HepG2 (cell line): ENCODE results near the gene VPS37B. TPM values are rescaled to one million over a fixed set of nuclear protein-coding genes. Genes with fewer than 3 reads are reported as not detected.

Experiments
- GATAD2A ChIP-seq: IDR thresholded peaks from 2 replicates; pipeline ENCODE4 v1.6.1; 2016
- KDM5A ChIP-seq: fragments of 200-600 bp; sonication (generic); IDR thresholded peaks from 2 replicates; pipeline ENCODE4 v1.7.0; 2018; ENCODE audit warnings: antibody characterized with exemption, mild to moderate bottlenecking, low read length, borderline replicate concordance
- MTF1 ChIP-seq: sonication (generic); formaldehyde crosslinking; IDR thresholded peaks from 2 replicates; pipeline ENCODE4 v1.5.0; 2020; ENCODE audit warnings: missing genetic modification reagents
- NFATC3 ChIP-seq: sonication (generic); formaldehyde crosslinking; IDR thresholded peaks from 2 replicates; pipeline ENCODE4 v1.5.1; 2020; ENCODE audit warnings: mild to moderate bottlenecking, missing genetic modification reagents
- NFE2 ChIP-seq: sonication (generic); formaldehyde crosslinking; IDR thresholded peaks from 2 replicates; pipeline ENCODE4 v1.4.0; 2020; ENCODE audit warnings: missing genetic modification reagents
- PAF1 ChIP-seq: IDR thresholded peaks from 2 replicates; pipeline ENCODE4 v1.6.1; 2016; ENCODE audit warnings: missing genetic modification reagents, missing compliant biosample characterization
- POGZ ChIP-seq: sonication (generic); formaldehyde crosslinking; IDR thresholded peaks from 2 replicates; pipeline ENCODE4 v1.4.0; 2020; ENCODE audit warnings: mild to moderate bottlenecking, missing genetic modification reagents
- SMAD3 ChIP-seq: sonication (generic); formaldehyde crosslinking; IDR thresholded peaks from 2 replicates; pipeline ENCODE4 v1.4.0; 2020; ENCODE audit warnings: missing genetic modification reagents
- XRCC5 ChIP-seq: fragments of 200-400 bp; formaldehyde crosslinking; optimal IDR thresholded peaks from 2 replicates; pipeline ENCODE3; 2017; ENCODE audit warnings: mild to moderate bottlenecking, low read length
- ZBTB7A ChIP-seq: sonication (generic); formaldehyde crosslinking; IDR thresholded peaks from 2 replicates; pipeline ENCODE4 v1.8.0; 2022; ENCODE audit warnings: mild to moderate bottlenecking, missing genetic modification reagents
- ZNF772 ChIP-seq: sonication (generic); formaldehyde crosslinking; IDR thresholded peaks from 2 replicates; pipeline ENCODE4 v1.5.0; 2020; ENCODE audit warnings: mild to moderate bottlenecking, missing genetic modification reagents
- polyA plus RNA-seq, 8 experiments: library from polyadenylated mRNA; depleted of rRNA in 3 of 8; stranded (reverse) in 7 of 8; unstranded in 1 of 8; fragments of >200 nt; fragmentation: Illumina TruSeq in 4 of 8; extraction: Trizol in 4 of 8; gene quantifications; 2 replicates each; pipeline versions ENCODE4 v1.2.1 to v1.2.3, GENCODE V29; 2011 to 2016; ENCODE audit warnings: low read depth in 4 of 8, missing spikeins in 1 of 8, mixed read lengths in 1 of 8; ENCODE audit not compliant: insufficient read depth in 1 of 8
- total RNA-seq, 5 experiments: library from RNA; depleted of rRNA; stranded (reverse); fragments of >200 nt; fragmentation: Illumina TruSeq; extraction: Trizol; gene quantifications; 2 replicates each; pipeline ENCODE4 v1.2.3, GENCODE V29; 2016; ENCODE audit warnings: low read depth in 1 of 5
- TF ChIP-seq, protein P1 (sequence below): sonication (generic); formaldehyde crosslinking; IDR thresholded peaks from 2 replicates; pipeline ENCODE4 v1.5.0; 2020; ENCODE audit warnings: mild to moderate bottlenecking, missing genetic modification reagents
- TF ChIP-seq, protein P2 (sequence below): sonication (generic); formaldehyde crosslinking; IDR thresholded peaks from 2 replicates; pipeline ENCODE4 v1.8.0; 2022; ENCODE audit warnings: mild to moderate bottlenecking, missing genetic modification reagents, moderate library complexity
- TF ChIP-seq, protein P3 (sequence below), 2 experiments: fragments of 450-650 bp in 1 of 2; sonication (generic) in 1 of 2; formaldehyde crosslinking; IDR thresholded peaks; 2 replicates each; pipeline versions ENCODE4 v1.5.0 to v1.8.0; 2020 to 2022; ENCODE audit warnings: mild to moderate bottlenecking in 1 of 2, missing genetic modification reagents in 1 of 2
- TF ChIP-seq, protein P4 (sequence below), 2 experiments: sonication (generic) in 1 of 2; formaldehyde crosslinking in 1 of 2; IDR thresholded peaks; 2 replicates each; pipeline versions ENCODE4 v1.4.0 to v1.6.1; 2016 to 2020; ENCODE audit warnings: borderline replicate concordance in 1 of 2, low read depth in 1 of 2, mild to moderate bottlenecking in 1 of 2, missing genetic modification reagents in 1 of 2
- TF ChIP-seq, protein P5 (sequence below): sonication (generic); formaldehyde crosslinking; IDR thresholded peaks from 2 replicates; pipeline ENCODE4 v1.5.1; 2020; ENCODE audit warnings: mild to moderate bottlenecking, missing genetic modification reagents

The VPS37B gene
- total and polyA plus RNA-seq, 2 of the 13 experiments (the other 11 are each of a cell fraction or from before 2014, with no cell fraction given): 4.6 to 5.3 TPM

DNA sequence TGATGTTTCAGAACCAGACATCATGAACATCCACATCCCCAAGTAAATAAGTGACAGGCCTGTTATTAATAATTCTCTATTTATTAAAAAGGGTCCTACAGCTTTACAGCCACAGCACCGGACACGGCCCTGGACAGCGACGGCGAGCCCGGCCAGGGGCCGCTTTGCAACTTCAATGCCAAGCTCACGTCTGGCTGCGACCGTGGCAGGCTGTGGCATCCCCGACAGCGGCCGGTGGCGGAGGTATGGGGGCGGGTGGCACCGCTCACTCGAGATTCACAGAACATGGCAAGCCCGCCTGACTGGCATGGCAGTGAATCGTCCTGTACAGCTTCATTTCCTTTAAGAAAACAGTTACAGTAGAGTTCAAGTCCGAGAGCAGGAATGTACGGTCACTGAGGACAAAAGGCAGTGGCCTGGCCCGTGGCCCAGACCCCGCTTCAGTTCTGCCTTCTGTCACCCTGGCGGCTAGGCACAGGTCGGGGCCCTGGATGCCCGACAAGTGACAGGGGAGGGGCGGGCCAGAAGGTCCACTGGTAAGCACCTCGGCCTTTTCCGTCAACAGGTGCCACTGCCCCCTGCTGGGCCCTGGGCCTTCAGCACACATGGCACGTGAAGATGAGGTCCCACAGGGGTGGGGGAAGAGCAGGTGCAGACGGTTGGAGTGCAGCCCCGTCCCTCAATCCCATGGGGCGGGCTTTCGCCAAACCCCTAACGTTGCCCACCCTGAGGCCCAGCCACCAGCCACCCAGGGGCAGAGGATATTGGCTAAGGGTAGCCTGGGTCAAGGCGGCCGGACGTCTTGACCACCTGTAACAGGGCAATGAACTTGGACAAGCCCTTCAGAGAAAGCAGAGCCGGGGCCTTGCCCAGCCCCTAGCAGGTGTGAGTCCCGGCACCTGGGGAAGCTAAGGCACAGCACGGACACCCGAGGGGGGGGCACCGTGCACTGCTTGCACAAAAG lies 30.4 kb downstream of the VPS37B start (continued):
- TF ChIP-seq NFE2 (CRISPR knock-in tag) (no peak), PAF1 (CRISPR knock-in tag) (no peak), MTF1 (CRISPR knock-in tag) (no peak), NFATC3 (CRISPR knock-in tag) (no peak), POGZ (no peak), GATAD2A (CRISPR knock-in tag) (0 out of 2 replicates have a peak, but pooled peaks have one; percentile 28), ZNF772 (peak; percentile 29; the same call in 1 of the 2 replicates), KDM5A (no peak), SMAD3 (CRISPR knock-in tag) (no peak), ZBTB7A (CRISPR knock-in tag) (no peak), XRCC5 (peak; percentile 76)
- TF ChIP-seq, protein P1, sequence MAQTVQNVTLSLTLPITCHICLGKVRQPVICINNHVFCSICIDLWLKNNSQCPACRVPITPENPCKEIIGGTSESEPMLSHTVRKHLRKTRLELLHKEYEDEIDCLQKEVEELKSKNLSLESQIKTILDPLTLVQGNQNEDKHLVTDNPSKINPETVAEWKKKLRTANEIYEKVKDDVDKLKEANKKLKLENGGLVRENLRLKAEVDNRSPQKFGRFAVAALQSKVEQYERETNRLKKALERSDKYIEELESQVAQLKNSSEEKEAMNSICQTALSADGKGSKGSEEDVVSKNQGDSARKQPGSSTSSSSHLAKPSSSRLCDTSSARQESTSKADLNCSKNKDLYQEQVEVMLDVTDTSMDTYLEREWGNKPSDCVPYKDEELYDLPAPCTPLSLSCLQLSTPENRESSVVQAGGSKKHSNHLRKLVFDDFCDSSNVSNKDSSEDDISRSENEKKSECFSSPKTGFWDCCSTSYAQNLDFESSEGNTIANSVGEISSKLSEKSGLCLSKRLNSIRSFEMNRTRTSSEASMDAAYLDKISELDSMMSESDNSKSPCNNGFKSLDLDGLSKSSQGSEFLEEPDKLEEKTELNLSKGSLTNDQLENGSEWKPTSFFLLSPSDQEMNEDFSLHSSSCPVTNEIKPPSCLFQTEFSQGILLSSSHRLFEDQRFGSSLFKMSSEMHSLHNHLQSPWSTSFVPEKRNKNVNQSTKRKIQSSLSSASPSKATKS (CRISPR knock-in tag): no peak
- TF ChIP-seq, protein P2, sequence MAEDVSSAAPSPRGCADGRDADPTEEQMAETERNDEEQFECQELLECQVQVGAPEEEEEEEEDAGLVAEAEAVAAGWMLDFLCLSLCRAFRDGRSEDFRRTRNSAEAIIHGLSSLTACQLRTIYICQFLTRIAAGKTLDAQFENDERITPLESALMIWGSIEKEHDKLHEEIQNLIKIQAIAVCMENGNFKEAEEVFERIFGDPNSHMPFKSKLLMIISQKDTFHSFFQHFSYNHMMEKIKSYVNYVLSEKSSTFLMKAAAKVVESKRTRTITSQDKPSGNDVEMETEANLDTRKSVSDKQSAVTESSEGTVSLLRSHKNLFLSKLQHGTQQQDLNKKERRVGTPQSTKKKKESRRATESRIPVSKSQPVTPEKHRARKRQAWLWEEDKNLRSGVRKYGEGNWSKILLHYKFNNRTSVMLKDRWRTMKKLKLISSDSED (CRISPR knock-in tag): no peak
- TF ChIP-seq, protein P3, sequence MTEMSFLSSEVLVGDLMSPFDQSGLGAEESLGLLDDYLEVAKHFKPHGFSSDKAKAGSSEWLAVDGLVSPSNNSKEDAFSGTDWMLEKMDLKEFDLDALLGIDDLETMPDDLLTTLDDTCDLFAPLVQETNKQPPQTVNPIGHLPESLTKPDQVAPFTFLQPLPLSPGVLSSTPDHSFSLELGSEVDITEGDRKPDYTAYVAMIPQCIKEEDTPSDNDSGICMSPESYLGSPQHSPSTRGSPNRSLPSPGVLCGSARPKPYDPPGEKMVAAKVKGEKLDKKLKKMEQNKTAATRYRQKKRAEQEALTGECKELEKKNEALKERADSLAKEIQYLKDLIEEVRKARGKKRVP (CRISPR knock-in tag; IDR thresholded peaks at IDR 0.05): no peak
- TF ChIP-seq, protein P4, sequence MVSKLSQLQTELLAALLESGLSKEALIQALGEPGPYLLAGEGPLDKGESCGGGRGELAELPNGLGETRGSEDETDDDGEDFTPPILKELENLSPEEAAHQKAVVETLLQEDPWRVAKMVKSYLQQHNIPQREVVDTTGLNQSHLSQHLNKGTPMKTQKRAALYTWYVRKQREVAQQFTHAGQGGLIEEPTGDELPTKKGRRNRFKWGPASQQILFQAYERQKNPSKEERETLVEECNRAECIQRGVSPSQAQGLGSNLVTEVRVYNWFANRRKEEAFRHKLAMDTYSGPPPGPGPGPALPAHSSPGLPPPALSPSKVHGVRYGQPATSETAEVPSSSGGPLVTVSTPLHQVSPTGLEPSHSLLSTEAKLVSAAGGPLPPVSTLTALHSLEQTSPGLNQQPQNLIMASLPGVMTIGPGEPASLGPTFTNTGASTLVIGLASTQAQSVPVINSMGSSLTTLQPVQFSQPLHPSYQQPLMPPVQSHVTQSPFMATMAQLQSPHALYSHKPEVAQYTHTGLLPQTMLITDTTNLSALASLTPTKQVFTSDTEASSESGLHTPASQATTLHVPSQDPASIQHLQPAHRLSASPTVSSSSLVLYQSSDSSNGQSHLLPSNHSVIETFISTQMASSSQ (IDR thresholded peaks at IDR 0.05; ENCODE audit: low read depth): no peak
- TF ChIP-seq, protein P4 (CRISPR knock-in tag; IDR thresholded peaks at IDR 0.05; ENCODE audit: borderline replicate concordance): no peak
- TF ChIP-seq, protein P5, sequence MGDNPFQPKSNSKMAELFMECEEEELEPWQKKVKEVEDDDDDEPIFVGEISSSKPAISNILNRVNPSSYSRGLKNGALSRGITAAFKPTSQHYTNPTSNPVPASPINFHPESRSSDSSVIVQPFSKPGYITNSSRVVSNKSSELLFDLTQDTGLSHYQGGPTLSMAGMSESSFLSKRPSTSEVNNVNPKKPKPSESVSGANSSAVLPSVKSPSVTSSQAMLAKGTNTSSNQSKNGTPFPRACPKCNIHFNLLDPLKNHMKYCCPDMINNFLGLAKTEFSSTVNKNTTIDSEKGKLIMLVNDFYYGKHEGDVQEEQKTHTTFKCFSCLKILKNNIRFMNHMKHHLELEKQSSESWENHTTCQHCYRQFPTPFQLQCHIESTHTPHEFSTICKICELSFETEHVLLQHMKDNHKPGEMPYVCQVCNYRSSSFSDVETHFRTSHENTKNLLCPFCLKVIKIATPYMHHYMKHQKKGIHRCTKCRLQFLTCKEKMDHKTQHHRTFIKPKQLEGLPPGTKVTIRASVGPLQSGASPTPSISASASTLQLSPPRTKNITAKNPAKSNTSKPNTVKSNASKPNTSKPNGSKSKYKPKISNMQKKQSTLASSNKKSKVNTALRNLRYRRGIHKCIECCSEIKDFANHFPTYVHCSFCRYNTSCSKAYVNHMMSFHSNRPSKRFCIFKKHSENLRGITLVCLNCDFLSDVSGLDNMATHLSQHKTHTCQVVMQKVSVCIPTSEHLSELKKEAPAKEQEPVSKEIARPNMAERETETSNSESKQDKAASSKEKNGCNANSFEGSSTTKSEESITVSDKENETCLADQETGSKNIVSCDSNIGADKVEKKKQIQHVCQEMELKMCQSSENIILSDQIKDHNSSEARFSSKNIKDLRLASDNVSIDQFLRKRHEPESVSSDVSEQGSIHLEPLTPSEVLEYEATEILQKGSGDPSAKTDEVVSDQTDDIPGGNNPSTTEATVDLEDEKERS: no peak
